ENCODE measurements around the gene XNDC1N. TPM values are rescaled to one million over a fixed set of nuclear protein-coding genes. Genes with fewer than 3 reads are reported as not detected.
"Not testable (repeated sequence)": the region's sequence is repeated elsewhere in the genome, so short reads cannot be mapped to it uniquely, and the experiment has no call there.

Gene XNDC1N
- total RNA-seq, 1 donor from 2014 or later: 9.1 TPM

DNA sequence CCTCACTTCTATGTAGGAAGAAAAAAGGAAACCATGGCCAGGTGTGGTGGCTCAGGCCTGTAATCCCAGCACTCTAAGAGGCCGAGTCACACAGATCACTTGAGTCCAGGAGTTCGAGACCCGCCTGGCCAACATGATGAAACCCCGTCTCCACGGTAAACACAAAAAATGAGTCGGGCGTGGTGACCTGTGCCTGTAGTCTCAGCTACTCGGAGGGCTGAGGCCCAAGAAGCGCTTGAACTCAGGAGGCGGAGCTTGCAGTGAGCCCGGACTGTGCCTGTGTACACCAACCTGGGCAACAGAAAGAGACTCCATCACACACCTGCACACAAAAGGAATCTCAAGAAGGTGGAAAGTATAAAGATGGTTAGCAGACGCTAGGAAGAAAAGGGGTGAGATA lies 32.4 kb downstream of the XNDC1N start:
- no peak for TF ChIP-seq CTCF (IDR thresholded peaks at IDR 0.05)
- intact Hi-C loops (cut with DNase I): no loop called here
- no peak overlapping the region for H3K4me3 ChIP-seq
- no peaks in the 10 kb centered on the region for H3K4me1 ChIP-seq
- no peak overlapping the region for H3K27ac ChIP-seq
- DNase-seq (no peak), ATAC-seq (no peak)
- H3K9me3 ChIP-seq: no peaks in the 10 kb centered on the region
- H3K27me3 ChIP-seq (ENCODE audit: low read depth): no peaks in the 10 kb centered on the region
- no peaks in the 10 kb centered on the region for H3K36me3 ChIP-seq

DNA sequence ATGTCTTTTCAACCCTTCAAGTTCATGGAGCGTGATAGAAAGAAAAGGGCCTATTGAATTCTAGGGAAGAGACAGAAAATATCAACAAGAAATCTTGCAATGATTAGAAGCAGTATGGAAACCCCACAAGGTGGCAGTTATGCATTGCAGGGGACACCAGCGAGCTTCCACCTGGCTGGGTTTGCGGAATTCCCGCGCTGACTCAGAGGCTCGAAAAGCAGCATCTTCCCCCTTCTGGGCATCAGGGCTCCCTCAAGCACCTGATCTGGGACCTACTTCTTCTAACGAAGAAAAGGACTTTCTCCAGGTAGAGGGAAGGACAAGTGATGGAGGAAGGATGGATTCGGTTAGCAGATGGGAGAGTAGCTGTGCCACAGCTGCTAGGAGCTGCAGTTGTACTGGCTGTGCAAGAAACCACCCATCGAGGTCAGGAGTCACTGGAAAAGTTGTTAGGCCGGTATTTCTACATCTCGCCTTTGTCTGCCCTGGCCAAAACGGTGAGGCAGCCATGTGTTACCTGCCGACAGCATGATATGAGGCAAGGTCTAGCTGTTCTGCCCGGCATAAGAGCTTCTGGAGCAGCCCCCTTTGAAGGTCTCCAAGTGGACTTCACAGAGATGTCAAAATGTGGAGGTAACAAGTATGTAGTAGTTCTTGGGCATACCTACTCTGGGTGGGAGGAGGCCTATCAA lies 39.1 kb downstream of the XNDC1N start:
- H3K36me3 ChIP-seq; H3K27ac ChIP-seq; H3K9me3 ChIP-seq; H3K4me3 ChIP-seq; H3K4me1 ChIP-seq; intact Hi-C loops (cut with DNase I); ATAC-seq; DNase-seq; H3K27me3 ChIP-seq (ENCODE audit: low read depth): not testable (repeated sequence)

DNA sequence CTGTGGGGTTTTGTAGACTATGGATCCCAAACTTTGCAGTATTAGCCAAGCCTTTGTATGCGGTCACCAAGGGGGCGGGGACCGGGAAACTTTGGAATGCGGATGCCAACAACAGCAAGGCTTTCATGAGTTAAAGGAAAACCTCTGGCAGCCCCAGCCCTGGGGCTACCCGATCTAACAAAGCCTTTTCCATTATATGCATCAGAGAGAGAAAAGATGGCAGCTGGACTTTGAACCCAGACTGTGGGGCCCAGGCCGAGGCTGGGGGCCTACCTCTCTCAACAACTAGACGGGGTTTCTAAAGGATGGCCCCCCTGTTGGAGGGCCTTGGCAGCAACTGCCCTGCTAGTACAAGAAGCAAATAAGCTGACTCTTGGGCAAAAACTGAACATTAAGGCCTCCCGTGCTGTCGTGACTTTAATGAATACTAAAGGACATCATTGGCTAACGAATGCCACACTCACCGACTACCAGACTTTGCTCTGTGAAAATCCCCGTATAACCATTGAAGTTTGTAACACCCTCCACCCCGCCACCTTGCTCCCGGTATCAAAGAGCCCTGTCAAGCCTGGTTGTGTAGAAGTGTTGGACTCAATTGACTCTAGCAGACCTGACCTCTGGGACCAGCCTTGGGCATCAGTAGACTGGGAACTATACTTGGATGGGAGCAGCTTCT lies 39.9 kb downstream of the XNDC1N start:
- H3K36me3 ChIP-seq; H3K27ac ChIP-seq; H3K9me3 ChIP-seq; intact Hi-C loops (cut with DNase I); H3K27me3 ChIP-seq (ENCODE audit: low read depth); ATAC-seq; H3K4me3 ChIP-seq; H3K4me1 ChIP-seq; DNase-seq: not testable (repeated sequence)

DNA sequence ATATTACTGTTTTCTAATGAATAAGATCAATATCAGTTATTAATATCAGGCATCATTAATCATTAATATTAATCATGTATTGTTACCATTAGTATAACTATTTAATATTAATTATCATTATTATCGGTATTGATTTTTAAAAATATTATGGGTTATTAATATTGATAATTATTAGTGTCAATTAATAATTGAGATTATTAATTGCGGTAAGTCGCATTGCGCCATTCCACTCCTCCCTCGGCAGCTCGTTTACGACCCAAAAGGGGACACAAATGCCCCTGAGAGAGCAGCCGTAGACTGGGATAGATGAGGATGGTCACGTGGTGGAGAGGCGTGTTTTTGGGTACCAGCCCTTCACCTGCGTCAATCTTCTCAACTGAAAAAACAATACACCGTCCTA lies 42.6 kb downstream of the XNDC1N start:
- H3K4me1 ChIP-seq; H3K9me3 ChIP-seq; H3K27ac ChIP-seq; DNase-seq; intact Hi-C loops (cut with DNase I); H3K27me3 ChIP-seq (ENCODE audit: low read depth); ATAC-seq; H3K4me3 ChIP-seq; H3K36me3 ChIP-seq: not testable (repeated sequence)

Other genes with a start within 250 kb of the XNDC1N start
- gene DEFB108B, start 95.4 kb downstream of the XNDC1N start, total RNA-seq: not detected
- not detected for gene DEFB131B, start 50.1 kb downstream of the XNDC1N start, total RNA-seq
- gene RNF121, start 452 bp upstream of the XNDC1N start, total RNA-seq: 24.7 TPM
- 18.0 TPM for gene IL18BP, start 70.3 kb upstream of the XNDC1N start, total RNA-seq
- 200 TPM for gene NUMA1, start 151.9 kb upstream of the XNDC1N start, total RNA-seq
- 14.8 TPM for gene LRRC51, start 152.3 kb upstream of the XNDC1N start, total RNA-seq
- gene LAMTOR1, start 174.7 kb upstream of the XNDC1N start, total RNA-seq: 96.0 TPM
- not detected for gene TOMT, start 177.3 kb upstream of the XNDC1N start, total RNA-seq
- 22.7 TPM for gene ANAPC15, start 184.1 kb upstream of the XNDC1N start, total RNA-seq
- 53.1 TPM for gene FOLR3, start 207.1 kb upstream of the XNDC1N start, total RNA-seq

All from lower lobe of right lung (tissue), 2 donors.